HG03280 (cell line): Measurements from ENCODE around the gene PCDH9.

ENCODE experiments used
- ATAC-seq: cut with Tn5 transposase; IDR thresholded peaks from one replicate; pipeline ENCODE4 v1.9.1; 2021; ENCODE audit warnings: mild to moderate bottlenecking, moderate library complexity; ENCODE audit not compliant: unreplicated experiment

PCDH9 gene

DNA sequence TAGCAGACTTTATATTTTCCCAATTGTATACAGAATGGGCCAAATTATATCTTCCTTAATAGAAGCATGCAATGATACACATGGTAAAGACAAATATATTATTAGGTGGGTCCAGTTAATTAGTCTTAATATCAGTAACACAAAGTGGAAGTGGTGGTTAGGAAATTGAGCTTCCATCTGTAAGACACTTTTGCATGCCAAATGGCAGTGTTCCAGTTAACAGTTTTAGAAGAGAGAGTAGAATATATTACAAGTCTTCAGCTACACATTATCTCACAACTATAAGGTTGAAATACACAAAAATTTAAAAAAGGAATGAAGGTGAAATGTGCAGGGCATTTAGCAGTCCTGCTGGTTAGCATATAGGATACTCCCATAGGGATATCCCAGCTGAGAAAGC lies 536.5 kb downstream of the PCDH9 start:
- ATAC-seq: no peak

DNA sequence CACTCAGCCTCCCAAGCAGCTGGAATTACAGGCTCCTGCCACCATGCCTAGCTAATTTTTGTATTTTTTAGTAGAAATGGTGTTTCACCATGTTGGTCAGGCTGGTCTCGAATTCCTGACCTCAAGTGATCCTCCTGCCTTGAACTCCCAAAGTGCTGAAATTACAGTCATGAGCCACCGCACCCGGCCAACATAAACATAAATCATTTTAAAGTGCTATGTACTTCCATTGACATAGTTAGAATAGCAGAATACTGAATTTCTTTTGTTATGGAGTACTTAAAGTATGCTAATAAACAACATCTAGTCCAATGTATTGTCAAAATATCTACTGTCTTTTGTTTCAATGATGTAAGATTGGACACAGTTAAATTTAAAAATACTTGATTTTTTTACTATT lies 539.0 kb downstream of the PCDH9 start:
- ATAC-seq: no peak

DNA sequence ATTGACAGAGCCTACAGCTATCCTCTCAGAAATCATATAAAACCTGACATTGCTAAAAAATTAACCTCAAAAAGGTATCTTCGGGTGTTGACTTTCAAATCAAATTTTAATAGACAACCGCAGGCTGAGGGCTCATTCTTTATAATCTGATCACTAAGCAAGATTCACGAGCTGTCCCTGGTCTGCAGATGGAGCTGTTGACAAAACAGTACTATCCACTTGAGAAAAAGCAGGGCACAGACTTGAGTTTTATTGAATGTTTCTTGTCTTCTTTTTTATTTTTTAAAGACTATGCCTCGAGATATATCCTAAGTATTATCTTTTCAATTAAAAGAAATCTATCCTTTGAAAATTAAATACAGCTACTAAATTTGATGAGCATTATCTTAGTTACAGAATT lies 540.5 kb downstream of the PCDH9 start:
- no peak for ATAC-seq

DNA sequence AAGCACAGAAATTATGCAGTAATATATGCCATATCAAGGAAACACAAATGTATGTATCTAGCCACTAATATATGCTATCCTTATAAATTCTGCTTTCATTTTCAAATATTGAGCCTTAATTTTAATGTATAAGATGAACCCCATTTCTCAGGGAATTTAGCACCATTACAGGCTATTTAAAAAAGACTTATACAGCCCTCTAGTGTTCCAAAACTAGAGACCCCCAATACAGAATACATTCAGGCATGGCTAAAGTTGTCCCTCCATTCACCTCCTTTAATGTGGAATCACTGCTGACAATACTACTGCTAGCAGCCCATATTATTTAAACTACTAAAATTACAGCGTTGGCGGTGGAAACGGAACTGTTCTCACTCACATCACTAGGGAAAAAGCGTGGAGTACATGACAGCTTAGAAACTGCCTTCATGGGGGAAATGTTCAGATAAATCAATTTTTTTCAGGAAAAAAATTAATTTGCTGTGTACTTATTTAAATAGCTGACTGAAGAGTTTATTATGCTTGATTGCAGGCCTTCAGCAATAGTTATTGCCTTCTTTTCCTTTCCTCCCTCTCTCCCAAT lies 541.0 kb downstream of the PCDH9 start:
- no peak for ATAC-seq

DNA sequence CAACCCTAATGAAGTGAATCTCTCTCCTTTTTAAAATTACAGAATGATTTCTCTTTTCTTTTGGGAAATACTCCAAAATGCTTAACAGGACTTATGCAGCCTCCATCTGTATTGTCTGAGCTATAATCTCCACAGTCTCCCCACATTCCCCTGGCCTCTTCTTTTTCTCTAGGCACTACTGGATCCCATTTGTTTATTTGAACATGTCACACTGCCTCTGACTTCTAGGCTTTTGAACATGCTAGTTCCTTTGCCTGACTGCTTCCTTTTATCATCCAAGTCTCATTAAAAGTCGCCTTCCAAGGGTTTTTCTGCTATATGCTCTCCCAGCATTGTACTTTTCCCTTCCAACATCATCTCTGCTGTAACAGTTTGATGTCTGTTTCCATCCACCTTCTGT lies 548.7 kb downstream of the PCDH9 start:
- no peak for ATAC-seq

DNA sequence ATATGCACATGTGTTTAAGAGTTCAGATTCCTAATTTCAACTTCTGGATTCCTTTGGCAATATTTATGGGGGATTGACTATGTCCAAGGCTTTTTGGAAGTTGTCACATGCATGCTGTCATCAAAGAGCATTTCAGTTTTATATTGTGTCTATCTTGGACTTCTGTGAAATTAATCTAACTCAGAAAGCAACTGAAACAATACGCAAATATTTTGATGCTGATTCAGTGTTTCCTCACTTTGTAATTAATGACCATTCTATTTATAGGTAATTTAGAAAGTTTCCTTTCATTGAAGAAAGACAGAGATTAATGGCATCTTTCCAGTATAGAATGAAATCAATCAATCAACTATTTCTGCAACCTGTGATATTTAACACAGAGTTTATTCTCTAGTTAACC lies 550.1 kb downstream of the PCDH9 start:
- no peak for ATAC-seq

DNA sequence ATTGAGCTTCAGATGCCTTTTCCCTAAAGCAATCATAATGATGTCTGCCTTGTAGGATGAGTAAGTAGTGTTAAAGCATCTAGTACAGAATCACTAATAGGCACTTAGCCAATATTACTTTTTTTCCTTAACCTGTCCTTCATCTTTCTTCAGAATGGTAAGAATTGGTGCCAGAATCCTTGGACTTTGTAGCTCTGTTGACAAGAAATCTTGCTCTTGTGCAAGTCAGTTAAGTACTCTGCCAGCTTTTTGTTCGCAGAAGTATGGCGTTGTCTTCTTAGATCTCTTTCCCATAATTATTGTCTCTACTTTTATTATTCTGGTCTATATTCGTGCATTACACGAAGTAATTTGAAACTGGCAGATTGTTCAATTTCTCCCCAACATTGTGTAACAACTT lies 554.5 kb downstream of the PCDH9 start:
- ATAC-seq: no peak

DNA sequence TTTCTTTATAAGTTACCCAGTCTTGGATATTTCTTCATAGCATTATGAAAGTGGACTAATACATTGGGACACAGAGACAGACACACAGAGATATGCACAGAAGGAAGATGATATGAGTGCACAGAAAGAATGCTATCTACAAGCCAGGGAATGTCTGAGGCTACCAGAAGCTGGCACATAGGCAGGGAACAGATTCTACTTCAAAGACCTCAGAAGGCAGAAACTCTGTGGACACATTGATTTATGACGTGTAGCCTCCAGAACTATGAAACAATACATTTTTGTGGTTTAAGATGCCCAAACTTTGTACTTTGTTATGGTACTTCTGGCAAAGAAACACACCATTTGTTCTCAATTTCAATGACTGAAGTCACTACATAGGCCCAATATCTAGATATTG lies 556.7 kb downstream of the PCDH9 start:
- ATAC-seq: no peak

DNA sequence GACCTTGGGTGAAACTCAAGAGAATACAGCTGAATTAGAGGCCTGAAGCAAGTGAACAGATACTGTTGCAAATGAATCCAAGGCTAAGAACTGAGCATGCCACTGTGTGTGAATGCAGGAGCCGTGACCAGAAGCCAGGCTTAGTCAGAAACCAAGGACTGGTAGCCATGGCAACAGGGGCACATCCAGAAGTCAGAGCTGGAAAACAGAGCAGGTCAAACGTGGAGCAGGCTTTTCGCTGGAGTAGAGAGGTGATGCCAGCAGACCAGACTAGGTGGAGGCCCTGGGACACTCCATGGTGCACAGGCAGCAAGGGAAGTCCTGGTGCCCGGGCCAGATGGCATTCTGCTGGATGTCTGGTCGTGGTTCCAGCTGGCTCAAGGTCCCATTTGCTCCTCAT lies 564.1 kb downstream of the PCDH9 start:
- ATAC-seq: no peak

DNA sequence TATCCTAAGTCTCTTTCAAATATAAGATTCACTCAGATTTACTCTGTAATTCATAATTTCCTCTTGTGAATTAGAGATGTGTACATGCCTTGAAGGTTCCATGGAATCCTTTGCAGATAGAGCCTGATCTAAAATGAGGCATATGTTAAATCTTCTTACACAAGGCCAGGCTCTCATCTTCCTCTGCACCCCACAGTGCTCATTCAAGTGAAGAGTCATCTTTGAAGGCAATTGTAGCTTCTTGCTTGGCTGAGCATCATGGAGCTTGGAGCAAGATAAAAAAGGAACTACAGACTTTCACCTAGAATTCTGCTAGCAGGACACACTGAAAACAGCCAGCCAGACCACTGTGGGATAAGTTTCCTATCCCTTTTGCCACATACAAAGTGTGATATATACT lies 566.4 kb downstream of the PCDH9 start:
- no peak for ATAC-seq

DNA sequence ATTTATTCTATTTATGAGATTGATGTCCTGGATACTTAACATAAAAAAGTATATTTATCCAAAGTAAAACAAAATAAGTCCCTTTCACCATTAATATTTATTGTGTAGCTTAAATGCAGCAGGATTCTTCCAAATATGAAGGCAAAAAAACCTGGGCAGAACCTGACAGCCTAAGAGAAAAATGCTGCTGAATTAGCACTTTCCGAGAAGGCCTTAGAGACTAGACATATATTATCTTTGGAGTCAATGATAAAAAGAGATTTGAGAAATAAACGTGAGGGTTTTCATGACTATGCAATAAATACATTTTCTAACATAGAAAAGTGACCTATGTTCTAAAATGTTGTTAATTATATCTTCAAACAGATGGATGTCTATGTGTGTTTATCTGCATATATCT lies 566.9 kb downstream of the PCDH9 start:
- no peak for ATAC-seq

DNA sequence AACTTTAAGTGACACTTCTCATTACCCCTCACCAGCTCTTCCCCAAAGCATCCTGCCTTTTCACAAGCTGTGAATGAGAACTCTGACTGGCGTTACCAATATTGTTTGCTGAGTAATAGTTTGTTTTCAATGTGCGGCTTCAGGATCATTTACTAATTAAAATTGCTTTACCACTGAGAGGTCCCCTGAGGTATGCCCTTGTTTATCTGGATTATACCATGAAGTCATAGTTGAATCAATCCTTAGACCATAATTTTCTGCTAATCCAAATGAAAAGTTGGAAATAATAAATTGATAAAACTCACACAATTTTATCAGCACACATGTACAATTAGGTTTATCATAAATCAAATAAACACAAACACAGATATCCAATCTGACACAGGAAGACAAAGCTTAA lies 568.8 kb downstream of the PCDH9 start:
- ATAC-seq: no peak

DNA sequence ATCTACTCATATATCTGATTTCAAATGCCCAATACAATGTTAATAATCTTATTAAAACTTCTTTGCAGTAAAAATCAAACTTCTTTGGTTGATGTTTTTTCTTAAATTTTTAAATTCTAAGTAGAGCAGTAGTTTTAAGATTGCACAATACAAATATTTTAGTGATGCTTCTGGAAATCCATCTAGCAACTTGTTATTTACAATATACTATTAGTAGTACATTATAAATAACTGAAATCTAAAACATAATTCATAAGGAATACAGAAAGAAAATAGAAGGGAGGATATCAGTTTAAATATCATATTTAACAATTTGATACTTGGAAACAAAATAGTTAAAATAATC lies 569.7 kb downstream of the PCDH9 start:
- no peak for ATAC-seq

DNA sequence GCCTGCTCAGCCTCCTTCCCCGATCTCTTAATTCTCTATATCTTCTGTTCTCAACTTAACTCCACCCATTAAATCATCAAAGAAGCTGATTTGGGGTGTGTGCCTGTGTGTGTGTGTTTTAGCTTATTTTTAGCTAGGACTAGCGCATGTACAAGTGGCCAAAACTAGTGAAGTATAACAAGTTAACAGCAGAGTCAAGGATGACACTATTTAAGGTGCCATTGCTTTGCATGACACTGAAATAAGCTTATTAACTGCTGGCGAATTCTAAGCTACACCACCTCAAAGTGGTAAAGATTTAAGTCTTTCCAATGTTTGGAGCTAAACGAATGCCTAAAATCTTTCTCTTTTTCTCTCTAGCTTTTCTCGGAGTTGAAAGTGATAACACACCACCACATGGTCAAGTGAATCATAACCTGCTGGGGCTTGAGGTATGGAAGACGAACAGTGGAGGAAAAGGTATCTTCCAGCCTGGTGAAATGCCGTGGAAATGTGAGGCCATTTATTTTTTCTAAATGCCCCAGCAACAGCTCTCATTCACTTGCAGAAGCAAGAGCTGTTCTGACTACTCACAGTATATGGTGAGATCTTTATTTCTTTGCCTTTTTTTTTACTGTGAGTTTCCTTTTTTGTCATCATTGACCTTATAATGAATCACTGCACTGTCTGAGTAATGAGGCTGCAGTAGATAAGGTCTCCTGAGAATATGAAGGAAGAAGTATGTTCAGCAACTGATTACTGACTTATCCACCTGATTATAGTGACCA lies 570.3 kb downstream of the PCDH9 start:
- ATAC-seq: no peak

DNA sequence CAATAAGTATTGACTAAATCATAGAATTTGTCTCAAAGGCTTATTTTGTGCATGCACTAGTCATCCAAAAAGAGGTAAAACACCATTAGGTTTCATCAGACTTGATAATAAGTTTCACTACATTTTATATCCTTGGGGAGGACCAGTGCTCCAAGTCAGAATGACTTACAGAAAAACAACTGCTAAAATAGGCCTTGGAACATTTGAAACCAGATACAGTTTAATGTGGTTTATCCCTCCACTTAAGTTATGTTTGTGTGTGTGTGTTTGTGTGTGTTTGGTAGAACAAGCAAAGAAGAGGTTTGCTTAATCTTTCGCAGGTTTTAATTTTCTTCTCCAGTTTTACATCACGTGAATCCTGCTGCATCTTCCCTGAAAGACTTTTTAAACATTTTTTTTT lies 570.9 kb downstream of the PCDH9 start:
- ATAC-seq: no peak

DNA sequence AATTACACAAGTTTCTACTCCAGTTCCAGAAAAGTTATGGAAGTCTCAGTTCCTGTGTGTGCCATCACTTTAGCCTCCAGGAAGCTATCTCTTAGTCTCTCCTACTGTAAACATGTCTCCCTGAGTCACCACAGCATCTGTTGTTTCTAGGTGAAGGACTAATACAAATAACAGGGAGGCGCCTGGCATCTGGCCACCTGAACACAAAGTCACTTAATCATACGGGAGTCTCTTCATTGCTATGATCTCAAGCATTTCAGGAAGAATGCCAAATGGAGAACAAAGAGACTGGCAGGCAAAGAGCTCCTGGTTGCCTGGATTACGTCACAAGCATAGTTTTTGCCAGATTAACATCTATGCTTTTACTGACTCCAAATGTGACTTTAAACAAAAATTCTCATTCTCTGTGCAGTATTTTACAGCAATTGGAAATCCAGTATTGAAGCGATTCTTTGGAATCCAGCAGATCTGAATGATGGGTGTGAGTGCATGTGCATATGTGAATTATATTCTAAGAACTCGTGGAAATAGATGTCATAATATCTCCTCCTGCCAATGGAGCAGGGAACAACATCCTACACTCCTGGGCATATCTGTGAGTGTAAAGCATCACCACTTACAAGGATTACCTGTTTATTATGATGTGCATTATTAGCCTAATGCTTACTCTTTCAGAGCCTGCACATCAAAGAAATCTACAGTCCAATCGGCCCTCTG lies 572.8 kb downstream of the PCDH9 start:
- no peak for ATAC-seq

DNA sequence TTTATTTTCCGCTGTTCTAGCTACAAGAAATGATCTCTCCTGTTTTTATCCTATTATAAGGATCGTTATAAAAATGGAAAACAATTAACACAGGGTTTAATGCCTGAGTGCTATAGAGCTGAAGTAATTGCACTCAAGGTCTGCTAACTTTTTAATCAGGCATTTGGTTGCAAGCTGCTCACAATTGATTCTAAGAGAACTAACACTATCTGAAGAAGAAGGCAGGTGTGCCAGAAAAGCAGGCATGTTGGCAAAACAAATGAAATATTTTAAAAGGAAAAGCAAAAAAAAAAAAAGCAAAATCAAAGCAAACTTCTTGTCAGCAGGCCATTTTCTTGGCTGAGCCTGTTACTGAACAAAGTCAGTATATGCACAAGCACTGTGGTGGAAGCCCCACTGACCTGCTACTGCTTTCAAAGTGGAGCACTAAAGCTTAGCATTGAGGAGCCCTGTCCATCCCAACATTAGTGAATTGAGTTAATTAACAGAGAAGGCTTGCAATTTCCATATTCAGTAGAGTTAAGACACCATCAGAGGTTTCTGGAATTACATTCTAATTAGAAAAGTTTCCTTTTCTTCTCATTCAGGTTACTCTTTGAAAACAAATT lies 574.2 kb downstream of the PCDH9 start:
- no peak for ATAC-seq

DNA sequence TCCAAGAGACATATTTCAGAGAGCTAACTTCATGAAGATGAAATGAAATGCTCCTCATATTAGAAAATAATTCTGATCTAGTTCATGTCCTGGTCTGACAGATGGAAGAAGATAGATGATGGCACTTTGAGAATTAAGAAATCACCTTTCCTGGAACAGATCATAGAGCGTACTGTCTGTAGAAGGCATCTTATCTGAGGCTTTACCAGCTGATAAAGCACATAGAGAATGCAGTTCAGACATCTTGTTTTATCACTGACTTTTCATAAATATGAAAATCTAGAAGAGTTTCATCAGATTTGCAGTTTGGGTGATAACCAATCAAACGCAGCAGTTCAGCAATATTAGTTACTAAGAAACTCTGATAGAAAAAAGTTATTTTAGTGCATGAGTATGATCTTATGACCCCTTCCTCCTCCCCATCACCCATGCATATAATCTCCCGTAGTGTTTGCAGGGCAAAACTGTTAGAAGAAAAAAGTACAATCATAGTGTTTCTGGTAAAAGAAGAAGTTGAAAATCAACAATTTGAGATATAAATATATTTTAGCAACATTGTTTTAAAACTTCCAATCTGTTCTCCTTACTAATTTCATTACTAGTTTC lies 585.2 kb downstream of the PCDH9 start:
- no peak for ATAC-seq

DNA sequence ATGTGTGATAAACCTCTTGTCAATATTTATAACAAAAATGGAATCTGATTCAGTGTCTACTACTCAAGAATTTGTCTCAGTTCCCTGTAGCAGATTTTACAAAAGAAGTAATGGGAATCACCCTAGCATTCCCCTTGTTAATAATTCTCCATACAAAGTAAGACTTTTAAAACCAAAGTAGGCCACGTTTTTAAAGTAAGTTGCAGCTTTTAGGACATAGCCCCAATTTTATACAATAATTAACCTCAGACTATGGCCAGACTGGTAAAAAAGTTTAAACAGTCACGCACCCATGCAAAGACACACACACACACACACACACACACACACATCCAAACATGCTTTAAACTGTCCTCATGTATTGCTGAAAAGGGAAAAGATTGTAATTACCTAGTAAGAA lies 589.9 kb downstream of the PCDH9 start:
- ATAC-seq: no peak

DNA sequence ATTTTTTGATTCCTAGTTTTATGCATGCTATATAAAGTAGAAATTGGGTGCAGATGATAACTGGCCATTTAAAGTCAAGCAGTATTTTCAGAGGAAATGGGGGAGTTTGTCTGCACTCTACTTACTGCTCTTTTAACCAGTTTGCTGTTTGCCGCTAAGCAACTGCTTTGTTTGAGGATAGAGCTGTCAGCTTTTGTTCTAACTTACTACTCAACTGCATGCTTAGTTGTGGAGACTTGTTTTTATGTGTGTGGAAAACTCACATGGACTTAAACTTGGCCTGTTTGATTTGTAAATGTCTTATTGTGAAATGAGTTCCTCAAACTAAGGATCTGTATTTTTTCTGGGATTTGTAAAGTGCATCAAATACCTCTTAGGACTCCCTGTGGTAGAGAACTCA lies 591.1 kb downstream of the PCDH9 start:
- ATAC-seq: no peak

DNA sequence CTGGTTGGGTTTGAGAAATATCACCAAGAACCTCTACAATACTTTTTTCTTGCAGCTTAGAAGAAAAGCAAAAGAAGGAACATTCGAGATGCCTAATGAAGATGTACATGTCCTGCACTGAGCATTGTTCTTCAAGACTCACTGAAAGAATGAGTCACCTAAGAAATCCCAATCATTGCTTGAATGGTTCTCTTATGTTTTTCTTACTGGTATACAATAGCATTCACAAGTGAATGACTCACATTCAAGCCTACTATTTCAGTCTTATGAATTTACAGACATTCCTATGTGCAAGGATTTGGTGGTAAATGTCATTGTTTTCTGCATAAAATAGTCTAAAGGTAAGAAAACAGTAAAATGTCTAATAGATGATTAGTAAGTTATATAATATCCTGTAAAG lies 594.6 kb downstream of the PCDH9 start:
- ATAC-seq: no peak

DNA sequence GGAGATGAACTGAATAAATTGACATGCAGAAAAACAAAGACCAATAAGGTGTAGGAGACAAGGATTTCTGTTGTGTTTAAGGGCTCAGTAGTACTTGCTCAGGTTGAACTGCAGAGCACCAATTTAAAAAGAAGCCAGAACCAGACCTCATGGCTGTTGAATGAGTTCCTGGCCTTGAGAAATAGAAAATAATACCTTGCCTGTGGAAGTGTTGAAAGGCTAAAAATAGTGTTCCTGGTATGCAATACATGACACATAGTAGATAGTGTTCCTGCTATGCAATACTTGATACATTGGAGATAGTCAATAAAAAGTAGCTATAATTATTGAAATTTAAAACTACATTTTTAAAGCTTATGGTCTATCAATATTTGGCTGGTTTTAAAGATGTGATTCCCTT lies 595.8 kb downstream of the PCDH9 start:
- no peak for ATAC-seq
